Body of pancreas (tissue), 4 donors: ENCODE results near the gene CDX1. TPM values are rescaled to one million over a fixed set of nuclear protein-coding genes. Genes with fewer than 3 reads are reported as not detected.

Experiments
- ATAC-seq: fragments of 150-250 bp; one replicate; pipeline ENCODE4 v1.9.1; 2016
- DNase-seq, 4 donors: peaks; one replicate each; pipeline ENCODE4 v3.0.0-alpha.2; 2019
- H3K27ac ChIP-seq, 4 donors: fragments of 200-600 bp; sonication (generic); 1 replicate in 3 of 4; 2 replicates in 1 of 4; pipeline versions ENCODE4 v1.5.1 to v1.6.1; 2016 to 2019; ENCODE audit warnings: mild to moderate bottlenecking in 1 of 4, mixed read lengths in 1 of 4, moderate library complexity in 1 of 4
- H3K27me3 ChIP-seq, 2 donors: fragments of 200-600 bp; sonication (generic); one replicate each; pipeline ENCODE4 v1.6.0; 2016; ENCODE audit warnings: mild to moderate bottlenecking in 1 of 2
- H3K36me3 ChIP-seq, 2 donors: fragments of 200-600 bp; sonication (generic); replicated peaks in 1 of 2; 2 replicates each; pipeline ENCODE4 v1.5.1; 2016; ENCODE audit warnings: low read depth in 2 of 2; ENCODE audit not compliant: insufficient read depth in 1 of 2
- H3K4me1 ChIP-seq: fragments of 200-600 bp; sonication (generic); one replicate; pipeline ENCODE4 v1.6.0; 2016
- H3K4me3 ChIP-seq, 2 donors: fragments of 200-600 bp; sonication (generic); 1 replicate in 1 of 2; 2 replicates in 1 of 2; pipeline ENCODE4 v1.5.1; 2016 to 2019
- H3K9me3 ChIP-seq, 3 donors: fragments of 200-600 bp; sonication (generic); 1 replicate in 2 of 3; 2 replicates in 1 of 3; pipeline ENCODE4 v1.5.1; 2016
- CTCF ChIP-seq, 7 experiments: fragments of 450-650 bp in 4 of 7; fragments of 200-600 bp in 3 of 7; sonication (generic) in 3 of 7; IDR thresholded peaks; one replicate each; pipeline ENCODE4 v1.5.1; 2016 to 2019; ENCODE audit warnings: antibody characterized with exemption in 7 of 7
- POLR2A ChIP-seq, 3 donors: fragments of 450-650 bp; IDR thresholded peaks; one replicate each; pipeline ENCODE4 v1.6.1; 2016; ENCODE audit warnings: antibody characterized with exemption in 3 of 3, mild to moderate bottlenecking in 2 of 3
- WGBS, 2 donors: methylation state at CpG; one replicate each; pipeline ENCODE4 v1.1.5; 2017; 5-methylcytosine and 5-hydroxymethylcytosine counted together
- intact Hi-C: fragments of 100-400 bp; cut with DNase I; formaldehyde crosslinking; loops from one replicate; pipeline ENCODE4 v1.15.1; 2023
- total RNA-seq, 2 donors: library from RNA; depleted of rRNA; stranded (reverse); fragments of >200 nt; gene quantifications; one replicate each; pipeline ENCODE4 v1.1.0, GENCODE V29; 2016

Gene CDX1
- total RNA-seq, 2 donors from 2014 or later = not detected

GRCh38 chr5:150202501-150202900, 35.9 kb downstream of the CDX1 start:
- intact Hi-C loops = no loop called here
- no peak for DNase-seq

GRCh38 chr5:150203832-150204589, 37.4 kb downstream of the CDX1 start:
- TF ChIP-seq CTCF (IDR thresholded peaks at IDR 0.05) (no peak), POLR2A (IDR thresholded peaks at IDR 0.05) (no peak)
- ATAC-seq = no peak
- Histone ChIP-seq H3K4me1 (no peaks in the 10 kb centered on the region), H3K27ac (no peak overlapping the region), H3K4me3 (no peak overlapping the region), H3K27me3 (no peaks in the 10 kb centered on the region), H3K9me3 (no peaks in the 10 kb centered on the region), H3K36me3 (no peaks in the 10 kb centered on the region)
- intact Hi-C loops = no loop called here
- 80 to 81% methylated on average over 7 to 12 of the region's 12 CpGs for WGBS, 2 donors
- no peak for DNase-seq

More at GRCh38 chr5:150202501-150202900, 35.9 kb downstream of the CDX1 start:
- TF ChIP-seq CTCF (IDR thresholded peaks at IDR 0.05) (no peak), POLR2A (IDR thresholded peaks at IDR 0.05) (no peak)
- H3K27me3 ChIP-seq = no peaks in the 10 kb centered on the region
- 90 to 93% methylated on average over 9 to 10 of the region's 10 CpGs for WGBS, 2 donors
- H3K4me1 ChIP-seq = no peaks in the 10 kb centered on the region
- H3K4me3 ChIP-seq = no peak overlapping the region
- H3K27ac ChIP-seq = no peak overlapping the region
- no peaks in the 10 kb centered on the region for H3K9me3 ChIP-seq
- no peaks in the 10 kb centered on the region for H3K36me3 ChIP-seq
- no peak for ATAC-seq

- Histone ChIP-seq H3K27ac (no peak overlapping the region), H3K4me3 (no peak overlapping the region), H3K4me1 (no peaks in the 10 kb centered on the region), H3K27me3 (no peaks in the 10 kb centered on the region), H3K9me3 (no peaks in the 10 kb centered on the region), H3K36me3 (no peaks in the 10 kb centered on the region)
- DNase-seq = no peak
- TF ChIP-seq CTCF (IDR thresholded peaks at IDR 0.05) (no peak), POLR2A (IDR thresholded peaks at IDR 0.05) (no peak)
- 86 to 90% methylated on average over 9 to 13 of the region's 13 CpGs for WGBS, 2 donors
- intact Hi-C loops = no loop called here
- no peak for ATAC-seq
Observed at GRCh38 chr5:150204590-150204960, 38.0 kb downstream of the CDX1 start.

GRCh38 chr5:150206098-150206778, 39.7 kb downstream of the CDX1 start:
- intact Hi-C loops = no loop called here
- ATAC-seq (no peak), DNase-seq (no peak)
- Histone ChIP-seq H3K4me1 (no peaks in the 10 kb centered on the region), H3K27ac (no peak overlapping the region), H3K9me3 (no peaks in the 10 kb centered on the region), H3K36me3 (no peaks in the 10 kb centered on the region), H3K4me3 (no peak overlapping the region), H3K27me3 (no peaks in the 10 kb centered on the region)
- TF ChIP-seq CTCF (IDR thresholded peaks at IDR 0.05) (no peak), POLR2A (IDR thresholded peaks at IDR 0.05) (no peak)
- WGBS, 2 donors = 83 to 86% methylated on average over 6 of the region's 6 CpGs
